ENCODE data around the gene FGF6.

FGF6 gene
- 0 reads per million in 3 donors for total RNA-seq

DNA sequence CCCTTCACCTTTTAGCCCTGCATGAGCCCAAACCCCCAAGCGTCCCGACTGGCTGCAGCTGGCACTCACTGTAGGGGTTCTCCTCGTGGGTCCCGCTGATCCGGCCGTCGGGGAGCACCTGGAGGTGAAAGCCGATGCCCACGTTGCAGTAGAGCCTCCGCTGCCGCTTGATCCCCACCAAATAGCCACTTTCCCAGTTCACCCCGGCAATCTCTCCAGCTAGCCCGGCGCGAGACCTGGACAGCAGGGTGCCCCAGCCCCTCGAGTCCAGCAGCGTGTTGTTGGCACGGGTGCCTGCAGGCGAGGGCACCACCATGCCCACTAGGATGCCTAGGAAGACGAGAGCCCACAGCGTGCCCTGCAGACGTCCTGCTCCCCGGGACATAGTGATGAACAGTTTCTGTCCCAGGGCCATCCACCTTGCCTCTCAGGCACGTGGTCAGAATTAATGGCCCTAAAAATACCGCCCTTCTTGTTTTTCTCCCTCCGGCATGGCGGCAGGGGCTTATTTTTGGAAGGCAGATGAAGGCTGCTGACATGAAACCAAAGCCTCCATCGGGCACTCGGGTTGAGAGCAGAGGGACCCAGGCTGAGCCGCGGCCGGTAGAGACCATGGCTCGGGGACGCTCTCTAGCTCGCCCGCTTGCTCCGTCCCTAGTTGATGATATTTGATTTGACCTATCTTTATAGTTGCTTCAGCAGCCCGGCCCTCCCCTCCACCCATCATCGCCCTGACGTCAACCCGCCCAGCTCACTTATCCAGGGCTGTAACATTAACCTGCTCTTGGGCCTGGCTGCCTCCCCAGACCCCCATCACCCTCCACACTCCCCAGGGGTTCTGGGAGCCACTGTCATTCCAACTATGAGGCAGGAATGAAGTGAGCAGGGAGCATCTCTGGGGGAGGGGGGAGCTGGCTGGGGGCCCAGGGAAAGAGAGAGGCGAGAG, at the start of gene FGF6:
TSS of gene FGF6 (minus strand) at position 660 of the 946 bp plus-strand sequence. CDS start at position 415, 245 bp downstream.
- H3K36me3 ChIP-seq (ENCODE audit: control insufficient read depth, insufficient read depth, low read length): no peaks in the 10 kb centered on the region
- no peaks in the 10 kb centered on the region for H3K4me1 ChIP-seq (ENCODE audit: control insufficient read depth, insufficient read depth, low read length, poor library complexity, severe bottlenecking)
- no peak within 1 kb of the TSS for H3K4me3 ChIP-seq (ENCODE audit: insufficient read depth, low read depth, low read length, poor library complexity, severe bottlenecking)
- H3K9me3 ChIP-seq (ENCODE audit: control insufficient read depth, low read length): no peaks in the 10 kb centered on the region
- H3K27ac ChIP-seq (ENCODE audit: insufficient read depth, low read length, poor library complexity, severe bottlenecking): no peak within 1 kb of the TSS
- no peak for DNase-seq
- no peaks in the 10 kb centered on the region for H3K27me3 ChIP-seq (replicated peaks; ENCODE audit: control insufficient read depth, insufficient read depth, low read length, poor library complexity, severe bottlenecking)

GRCh38 chr12:4490973-4491372, 45.4 kb upstream of the FGF6 start:
- no peaks in the 10 kb centered on the region for H3K9me3 ChIP-seq (ENCODE audit: control insufficient read depth, low read length)
- DNase-seq: no peak
- no peak overlapping the region for H3K27ac ChIP-seq (ENCODE audit: insufficient read depth, low read length, poor library complexity, severe bottlenecking)
- peaks cover 20% of the 10 kb centered on the region for H3K36me3 ChIP-seq (ENCODE audit: control insufficient read depth, insufficient read depth, low read length)
- H3K4me3 ChIP-seq (ENCODE audit: insufficient read depth, low read depth, low read length, poor library complexity, severe bottlenecking): no peak overlapping the region
- H3K4me1 ChIP-seq (ENCODE audit: control insufficient read depth, insufficient read depth, low read length, poor library complexity, severe bottlenecking): no peaks in the 10 kb centered on the region
- H3K27me3 ChIP-seq (replicated peaks; ENCODE audit: control insufficient read depth, insufficient read depth, low read length, poor library complexity, severe bottlenecking): no peaks in the 10 kb centered on the region

DNA sequence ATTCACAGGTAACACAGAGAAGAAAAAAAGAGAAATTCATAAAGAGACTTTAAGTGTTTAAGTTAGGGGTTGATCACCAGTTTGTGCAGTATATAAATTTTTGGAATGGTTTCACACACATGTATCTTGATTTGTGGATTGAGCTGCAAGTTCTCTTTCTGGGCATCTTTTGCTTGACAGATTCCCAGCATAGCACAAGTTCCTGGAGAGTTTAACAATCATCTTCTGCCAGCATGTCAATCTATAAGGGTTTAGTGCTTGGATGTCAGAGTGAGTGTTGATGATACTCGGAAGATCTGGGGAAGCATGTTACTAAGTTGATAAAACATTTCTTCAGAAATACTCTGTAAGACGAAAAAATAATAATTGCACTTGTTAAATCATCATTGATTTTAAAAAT, 43.9 kb upstream of the FGF6 start:
- DNase-seq: no peak
- Histone ChIP-seq H3K9me3 (ENCODE audit: control insufficient read depth, low read length) (no peaks in the 10 kb centered on the region), H3K27me3 (replicated peaks; ENCODE audit: control insufficient read depth, insufficient read depth, low read length, poor library complexity, severe bottlenecking) (no peaks in the 10 kb centered on the region), H3K4me3 (ENCODE audit: insufficient read depth, low read depth, low read length, poor library complexity, severe bottlenecking) (no peak overlapping the region), H3K27ac (ENCODE audit: insufficient read depth, low read length, poor library complexity, severe bottlenecking) (no peak overlapping the region), H3K4me1 (ENCODE audit: control insufficient read depth, insufficient read depth, low read length, poor library complexity, severe bottlenecking) (no peaks in the 10 kb centered on the region), H3K36me3 (ENCODE audit: control insufficient read depth, insufficient read depth, low read length) (peaks cover 20% of the 10 kb centered on the region)

DNA sequence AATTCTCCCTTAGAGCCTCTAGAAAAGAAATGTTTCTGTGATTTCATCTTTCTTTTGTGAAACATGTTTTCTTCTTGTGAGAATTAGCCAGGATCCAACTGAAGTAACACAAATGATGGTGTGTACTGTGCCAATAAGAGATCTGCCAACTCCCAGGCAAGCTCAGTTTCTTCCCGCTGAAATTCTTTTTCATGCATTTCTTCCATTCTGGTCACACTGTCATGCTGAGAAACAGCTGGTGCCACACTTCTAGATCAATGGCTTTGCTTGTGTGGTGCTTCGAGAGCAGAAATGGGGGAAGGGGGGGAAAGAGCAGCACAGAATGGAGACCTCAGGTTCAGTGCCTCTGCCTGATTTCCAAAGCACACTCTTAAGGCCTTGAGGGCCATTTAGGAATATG, 41.4 kb upstream of the FGF6 start:
- Histone ChIP-seq H3K27me3 (replicated peaks; ENCODE audit: control insufficient read depth, insufficient read depth, low read length, poor library complexity, severe bottlenecking) (no peaks in the 10 kb centered on the region), H3K27ac (ENCODE audit: insufficient read depth, low read length, poor library complexity, severe bottlenecking) (no peak overlapping the region), H3K4me1 (ENCODE audit: control insufficient read depth, insufficient read depth, low read length, poor library complexity, severe bottlenecking) (no peaks in the 10 kb centered on the region), H3K9me3 (ENCODE audit: control insufficient read depth, low read length) (no peaks in the 10 kb centered on the region), H3K4me3 (ENCODE audit: insufficient read depth, low read depth, low read length, poor library complexity, severe bottlenecking) (no peak overlapping the region), H3K36me3 (ENCODE audit: control insufficient read depth, insufficient read depth, low read length) (peaks cover 20% of the 10 kb centered on the region)
- no peak for DNase-seq

DNA sequence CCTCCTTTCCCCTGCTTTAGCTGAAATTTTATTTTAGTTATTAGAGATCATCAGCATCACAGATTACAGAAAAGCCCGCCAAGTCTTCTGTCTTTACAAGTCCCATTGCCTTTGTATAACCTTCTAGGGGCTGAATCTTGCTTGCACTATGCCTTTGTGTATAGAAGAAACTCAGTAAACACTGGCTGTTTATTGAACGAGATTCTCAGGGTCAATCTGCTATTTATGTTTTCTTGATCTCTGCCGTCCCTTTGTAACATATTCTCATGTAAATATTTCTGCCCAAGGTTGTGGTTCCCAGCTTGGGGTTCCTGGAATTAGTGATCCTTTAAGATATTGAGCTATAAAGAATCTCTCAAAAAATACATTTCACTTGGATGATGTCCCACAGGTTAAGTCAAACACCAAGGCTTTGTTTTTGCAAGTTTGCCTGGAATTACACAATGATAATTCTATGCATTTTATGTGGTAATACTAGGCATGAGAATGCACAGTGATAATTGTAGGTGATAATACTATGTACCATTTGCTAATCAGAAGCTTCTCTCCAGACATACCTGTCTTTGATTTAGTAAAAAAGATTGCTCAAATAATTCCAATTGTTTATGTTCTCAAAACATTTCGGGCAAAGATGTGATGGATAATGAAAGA, 40.6 kb upstream of the FGF6 start:
- Histone ChIP-seq H3K9me3 (ENCODE audit: control insufficient read depth, low read length) (no peaks in the 10 kb centered on the region), H3K27ac (ENCODE audit: insufficient read depth, low read length, poor library complexity, severe bottlenecking) (no peak overlapping the region), H3K27me3 (replicated peaks; ENCODE audit: control insufficient read depth, insufficient read depth, low read length, poor library complexity, severe bottlenecking) (no peaks in the 10 kb centered on the region), H3K4me3 (ENCODE audit: insufficient read depth, low read depth, low read length, poor library complexity, severe bottlenecking) (no peak overlapping the region), H3K4me1 (ENCODE audit: control insufficient read depth, insufficient read depth, low read length, poor library complexity, severe bottlenecking) (no peaks in the 10 kb centered on the region), H3K36me3 (ENCODE audit: control insufficient read depth, insufficient read depth, low read length) (peaks cover 20% of the 10 kb centered on the region)
- DNase-seq: no peak

DNA sequence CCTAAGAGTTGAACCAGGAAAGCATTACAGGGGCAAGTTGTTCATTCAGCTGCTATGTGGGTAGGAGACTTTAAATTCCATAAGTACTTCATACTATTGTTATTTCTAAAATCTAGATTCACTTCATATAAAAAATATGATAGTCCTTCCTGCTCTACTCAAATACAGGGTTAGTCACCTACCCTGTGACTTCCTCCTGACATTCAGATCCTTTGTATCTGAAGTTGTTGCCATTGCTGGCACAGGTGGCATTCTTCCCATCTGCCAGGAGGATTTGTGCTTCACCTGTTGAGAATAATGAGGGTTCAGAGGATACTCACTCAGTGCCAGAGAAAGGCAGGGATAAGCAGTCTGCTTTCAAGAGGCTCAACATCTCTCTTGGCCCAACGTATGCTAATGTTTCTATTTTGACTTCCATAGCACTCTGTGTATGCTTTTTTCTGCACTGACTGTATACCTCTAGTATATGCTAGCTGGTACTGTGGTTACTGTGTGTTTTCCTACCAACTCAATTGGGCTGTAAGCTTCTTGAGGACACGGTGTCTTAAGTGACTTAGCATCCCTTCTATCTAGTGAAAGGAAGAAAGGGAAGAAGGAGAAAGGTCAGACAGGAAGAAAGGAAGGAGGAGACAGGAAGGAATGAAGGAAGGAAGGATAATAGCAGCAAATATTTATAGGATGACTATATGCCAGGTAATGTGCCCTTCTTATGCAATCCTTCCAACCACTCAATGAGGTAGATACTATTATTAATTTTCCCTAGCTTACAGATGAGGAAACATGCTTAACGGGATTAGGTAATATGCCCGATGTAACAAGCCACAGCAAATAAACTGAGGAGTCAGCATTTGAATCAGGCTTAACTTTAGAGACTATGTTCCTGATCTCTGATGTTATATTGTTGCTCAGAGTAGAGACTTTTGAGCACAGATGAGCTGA, 38.5 kb upstream of the FGF6 start:
- no peaks in the 10 kb centered on the region for H3K27me3 ChIP-seq (replicated peaks; ENCODE audit: control insufficient read depth, insufficient read depth, low read length, poor library complexity, severe bottlenecking)
- no peaks in the 10 kb centered on the region for H3K9me3 ChIP-seq (ENCODE audit: control insufficient read depth, low read length)
- DNase-seq: no peak
- no peak overlapping the region for H3K27ac ChIP-seq (ENCODE audit: insufficient read depth, low read length, poor library complexity, severe bottlenecking)
- H3K36me3 ChIP-seq (ENCODE audit: control insufficient read depth, insufficient read depth, low read length): peaks cover 3% of the 10 kb centered on the region
- no peak overlapping the region for H3K4me3 ChIP-seq (ENCODE audit: insufficient read depth, low read depth, low read length, poor library complexity, severe bottlenecking)
- H3K4me1 ChIP-seq (ENCODE audit: control insufficient read depth, insufficient read depth, low read length, poor library complexity, severe bottlenecking): no peaks in the 10 kb centered on the region

DNA sequence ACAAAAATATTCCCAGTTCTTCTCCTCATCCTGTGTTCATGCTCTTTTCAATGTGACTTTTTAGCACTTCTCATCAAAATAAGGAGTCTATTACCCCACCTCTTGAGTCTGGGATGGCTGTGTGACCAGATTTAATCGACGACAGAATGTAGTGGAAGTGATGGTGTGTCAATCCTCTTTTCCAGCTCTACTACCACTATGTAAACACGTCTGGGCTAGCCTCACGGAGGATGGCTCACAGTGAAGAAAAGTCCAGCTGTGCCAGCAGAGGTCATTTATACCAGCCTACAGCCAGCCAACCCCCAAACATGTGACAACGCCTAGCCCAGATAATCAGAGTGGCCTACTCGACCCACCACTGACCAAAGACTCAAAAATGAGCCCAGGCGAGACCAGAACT, 37.3 kb upstream of the FGF6 start:
- H3K27ac ChIP-seq (ENCODE audit: insufficient read depth, low read length, poor library complexity, severe bottlenecking): no peak overlapping the region
- no peak for DNase-seq

GRCh38 chr12:4478933-4479332, 33.3 kb upstream of the FGF6 start:
- H3K27ac ChIP-seq (ENCODE audit: insufficient read depth, low read length, poor library complexity, severe bottlenecking): no peak overlapping the region
- H3K36me3 ChIP-seq (ENCODE audit: control insufficient read depth, insufficient read depth, low read length): no peaks in the 10 kb centered on the region
- no peaks in the 10 kb centered on the region for H3K4me1 ChIP-seq (ENCODE audit: control insufficient read depth, insufficient read depth, low read length, poor library complexity, severe bottlenecking)
- H3K4me3 ChIP-seq (ENCODE audit: insufficient read depth, low read depth, low read length, poor library complexity, severe bottlenecking): no peak overlapping the region
- H3K9me3 ChIP-seq (ENCODE audit: control insufficient read depth, low read length): no peaks in the 10 kb centered on the region
- no peak for DNase-seq
- H3K27me3 ChIP-seq (replicated peaks; ENCODE audit: control insufficient read depth, insufficient read depth, low read length, poor library complexity, severe bottlenecking): no peaks in the 10 kb centered on the region

More for the DNA sequence above, 37.3 kb upstream of the FGF6 start:
- Histone ChIP-seq H3K36me3 (ENCODE audit: control insufficient read depth, insufficient read depth, low read length) (no peaks in the 10 kb centered on the region), H3K4me1 (ENCODE audit: control insufficient read depth, insufficient read depth, low read length, poor library complexity, severe bottlenecking) (no peaks in the 10 kb centered on the region), H3K4me3 (ENCODE audit: insufficient read depth, low read depth, low read length, poor library complexity, severe bottlenecking) (no peak overlapping the region), H3K27me3 (replicated peaks; ENCODE audit: control insufficient read depth, insufficient read depth, low read length, poor library complexity, severe bottlenecking) (no peaks in the 10 kb centered on the region), H3K9me3 (ENCODE audit: control insufficient read depth, low read length) (no peaks in the 10 kb centered on the region)

GRCh38 chr12:4477129-4477528, 31.5 kb upstream of the FGF6 start:
- H3K4me3 ChIP-seq (ENCODE audit: insufficient read depth, low read depth, low read length, poor library complexity, severe bottlenecking): no peak overlapping the region
- no peaks in the 10 kb centered on the region for H3K9me3 ChIP-seq (ENCODE audit: control insufficient read depth, low read length)
- no peaks in the 10 kb centered on the region for H3K4me1 ChIP-seq (ENCODE audit: control insufficient read depth, insufficient read depth, low read length, poor library complexity, severe bottlenecking)
- H3K27me3 ChIP-seq (replicated peaks; ENCODE audit: control insufficient read depth, insufficient read depth, low read length, poor library complexity, severe bottlenecking): no peaks in the 10 kb centered on the region
- no peak overlapping the region for H3K27ac ChIP-seq (ENCODE audit: insufficient read depth, low read length, poor library complexity, severe bottlenecking)
- no peaks in the 10 kb centered on the region for H3K36me3 ChIP-seq (ENCODE audit: control insufficient read depth, insufficient read depth, low read length)
- no peak for DNase-seq
